Measurements from ENCODE around the gene ERC1. TPM values are rescaled to one million over a fixed set of nuclear protein-coding genes. Genes with fewer than 3 reads are reported as not detected.

The ERC1 gene
- total RNA-seq, 1 donor from 2014 or later: 79.5 TPM

- H3K27me3 Mint-ChIP-seq (ENCODE audit: unreplicated experiment): no peaks in the 10 kb centered on the region
- H3K9me3 Mint-ChIP-seq (ENCODE audit: unreplicated experiment): no peaks in the 10 kb centered on the region
- no peak for TF ChIP-seq CTCF (IDR thresholded peaks at IDR 0.05)
- peaks cover 23% of the 10 kb centered on the region for H3K4me1 Mint-ChIP-seq (ENCODE audit: unreplicated experiment)
- no peak for DNase-seq (ENCODE audit: extremely low spot score, unreplicated experiment)
- no peaks in the 10 kb centered on the region for H3K36me3 Mint-ChIP-seq (ENCODE audit: unreplicated experiment)
- no peak overlapping the region for H3K27ac Mint-ChIP-seq (ENCODE audit: unreplicated experiment)
- no peak overlapping the region for H3K4me3 Mint-ChIP-seq (ENCODE audit: unreplicated experiment)
These were observed 35.1 kb upstream of the ERC1 start for GRCh38 chr12:955939-956338.

- no peaks in the 10 kb centered on the region for H3K9me3 Mint-ChIP-seq (ENCODE audit: unreplicated experiment)
- no peaks in the 10 kb centered on the region for H3K27me3 Mint-ChIP-seq (ENCODE audit: unreplicated experiment)
- peaks cover 14% of the 10 kb centered on the region for H3K4me1 Mint-ChIP-seq (ENCODE audit: unreplicated experiment)
- peak overlapping the region; percentile 13 for H3K27ac Mint-ChIP-seq (ENCODE audit: unreplicated experiment)
- TF ChIP-seq CTCF (IDR thresholded peaks at IDR 0.05): no peak
- no peak overlapping the region for H3K4me3 Mint-ChIP-seq (ENCODE audit: unreplicated experiment)
- H3K36me3 Mint-ChIP-seq (ENCODE audit: unreplicated experiment): no peaks in the 10 kb centered on the region
- DNase-seq (ENCODE audit: extremely low spot score, unreplicated experiment): no peak
These were observed 32.4 kb upstream of the ERC1 start for GRCh38 chr12:958588-959123.

GRCh38 chr12:966724-967123, 24.3 kb upstream of the ERC1 start:
- no peaks in the 10 kb centered on the region for H3K9me3 Mint-ChIP-seq (ENCODE audit: unreplicated experiment)
- no peak overlapping the region for H3K4me3 Mint-ChIP-seq (ENCODE audit: unreplicated experiment)
- H3K27ac Mint-ChIP-seq (ENCODE audit: unreplicated experiment): no peak overlapping the region
- no peak for DNase-seq (ENCODE audit: extremely low spot score, unreplicated experiment)
- no peaks in the 10 kb centered on the region for H3K36me3 Mint-ChIP-seq (ENCODE audit: unreplicated experiment)
- H3K4me1 Mint-ChIP-seq (ENCODE audit: unreplicated experiment): peaks cover 2% of the 10 kb centered on the region
- H3K27me3 Mint-ChIP-seq (ENCODE audit: unreplicated experiment): no peaks in the 10 kb centered on the region
- TF ChIP-seq CTCF (IDR thresholded peaks at IDR 0.05): no peak

GRCh38 chr12:967641-968040, 23.4 kb upstream of the ERC1 start:
- no peak overlapping the region for H3K27ac Mint-ChIP-seq (ENCODE audit: unreplicated experiment)
- H3K4me3 Mint-ChIP-seq (ENCODE audit: unreplicated experiment): no peak overlapping the region
- no peaks in the 10 kb centered on the region for H3K27me3 Mint-ChIP-seq (ENCODE audit: unreplicated experiment)
- no peak for TF ChIP-seq CTCF (IDR thresholded peaks at IDR 0.05)
- peaks cover 2% of the 10 kb centered on the region for H3K4me1 Mint-ChIP-seq (ENCODE audit: unreplicated experiment)
- DNase-seq (ENCODE audit: extremely low spot score, unreplicated experiment): no peak
- H3K9me3 Mint-ChIP-seq (ENCODE audit: unreplicated experiment): no peaks in the 10 kb centered on the region
- H3K36me3 Mint-ChIP-seq (ENCODE audit: unreplicated experiment): no peaks in the 10 kb centered on the region

DNA sequence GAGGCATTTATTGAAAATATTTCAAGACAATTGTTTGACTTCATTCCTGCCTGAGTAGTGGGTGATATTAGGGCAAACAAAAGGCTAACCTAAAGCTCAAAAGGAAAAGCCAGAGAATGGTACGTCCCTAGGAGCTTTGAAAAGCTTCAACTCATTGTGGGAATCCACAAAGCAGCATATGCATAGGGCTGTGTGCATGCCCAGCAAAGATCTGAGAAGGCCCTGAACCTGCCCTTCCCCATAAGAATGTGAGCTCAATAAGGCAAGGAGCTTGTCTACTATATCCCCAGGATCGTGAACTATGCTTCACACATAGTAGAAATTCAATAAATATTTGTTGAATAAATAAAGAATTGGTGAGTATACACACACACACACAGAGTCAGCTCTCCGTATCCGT, 22.5 kb upstream of the ERC1 start:
- peaks cover 2% of the 10 kb centered on the region for H3K4me1 Mint-ChIP-seq (ENCODE audit: unreplicated experiment)
- H3K4me3 Mint-ChIP-seq (ENCODE audit: unreplicated experiment): no peak overlapping the region
- no peaks in the 10 kb centered on the region for H3K27me3 Mint-ChIP-seq (ENCODE audit: unreplicated experiment)
- no peak for TF ChIP-seq CTCF (IDR thresholded peaks at IDR 0.05)
- no peak for DNase-seq (ENCODE audit: extremely low spot score, unreplicated experiment)
- H3K36me3 Mint-ChIP-seq (ENCODE audit: unreplicated experiment): no peaks in the 10 kb centered on the region
- no peaks in the 10 kb centered on the region for H3K9me3 Mint-ChIP-seq (ENCODE audit: unreplicated experiment)
- no peak overlapping the region for H3K27ac Mint-ChIP-seq (ENCODE audit: unreplicated experiment)
